ENCODE results near the gene SKA2. TPM values are rescaled to one million over a fixed set of nuclear protein-coding genes. Genes with fewer than 3 reads are reported as not detected.

The SKA2 gene
- total RNA-seq, 1 experiment from 2014 or later: 91.9 TPM

- peaks cover 0 to 4% of the 10 kb centered on the region in 2 experiments; a peak in 1 of 4 replicates for H3K4me1 Mint-ChIP-seq
- WGBS (ENCODE audit: extremely low coverage, insufficient read length, low lambda C conversion rate): no CpG with 5 or more reads among the region's 1 CpG
- H4K8ac ChIP-seq (replicated peaks; ENCODE audit: insufficient read length, low read depth, low read length): no peak overlapping the region
- H3K56ac ChIP-seq (ENCODE audit: insufficient read length, low read depth, low read length): no peak overlapping the region
- no peak overlapping the region for H3K4me2 ChIP-seq (ENCODE audit: insufficient read depth, insufficient read length, low read length)
- no peak overlapping the region for H3K18ac ChIP-seq (ENCODE audit: insufficient read length, low read depth, low read length)
- H3K4me1 ChIP-seq (ENCODE audit: insufficient read depth, low read length): no peaks in the 10 kb centered on the region
- no peak overlapping the region for H3K14ac ChIP-seq (ENCODE audit: insufficient read depth, low read length)
- peaks cover 17% of the 10 kb centered on the region; the same call in 1 of the 2 replicates for H3K79me2 ChIP-seq (ENCODE audit: insufficient read depth, low read length)
- no peak overlapping the region for H3K4ac ChIP-seq (ENCODE audit: low read depth, low read length)
- no peaks in the 10 kb centered on the region for H4K20me1 ChIP-seq (ENCODE audit: control insufficient read depth, insufficient read depth, insufficient read length)
- H3K9me3 Mint-ChIP-seq: no peaks in the 10 kb centered on the region
- H3K4me3 Mint-ChIP-seq: no peak overlapping the region
- H4K91ac ChIP-seq (ENCODE audit: insufficient read length, low read depth, low read length): no peak overlapping the region
- H3K27me3 ChIP-seq (ENCODE audit: insufficient read depth, low read length): no peaks in the 10 kb centered on the region; the same call in 1 of the 2 replicates
- no peaks in the 10 kb centered on the region for H3K9me3 ChIP-seq (ENCODE audit: control insufficient read depth, low read depth, low read length)
- H2BK12ac ChIP-seq (ENCODE audit: insufficient read length, low read depth, low read length): no peak overlapping the region
- no peak overlapping the region for H2AK5ac ChIP-seq (ENCODE audit: insufficient read length, low read length)
- no peak overlapping the region for H2BK20ac ChIP-seq (ENCODE audit: low read depth, low read length, poor library complexity, severe bottlenecking)
- no peaks in the 10 kb centered on the region for H3K27me3 Mint-ChIP-seq (ENCODE audit: low read depth)
- H3K36me3 Mint-ChIP-seq (ENCODE audit: insufficient read depth in 1 of 3, low read depth in 3 of 3): peaks cover 0 to 19% (median 14%) of the 10 kb centered on the region in 3 experiments; a peak in 6 of 7 replicates
- no peak overlapping the region for H3K23ac ChIP-seq (ENCODE audit: insufficient read length, low read depth, low read length)
- TF ChIP-seq, protein P1, sequence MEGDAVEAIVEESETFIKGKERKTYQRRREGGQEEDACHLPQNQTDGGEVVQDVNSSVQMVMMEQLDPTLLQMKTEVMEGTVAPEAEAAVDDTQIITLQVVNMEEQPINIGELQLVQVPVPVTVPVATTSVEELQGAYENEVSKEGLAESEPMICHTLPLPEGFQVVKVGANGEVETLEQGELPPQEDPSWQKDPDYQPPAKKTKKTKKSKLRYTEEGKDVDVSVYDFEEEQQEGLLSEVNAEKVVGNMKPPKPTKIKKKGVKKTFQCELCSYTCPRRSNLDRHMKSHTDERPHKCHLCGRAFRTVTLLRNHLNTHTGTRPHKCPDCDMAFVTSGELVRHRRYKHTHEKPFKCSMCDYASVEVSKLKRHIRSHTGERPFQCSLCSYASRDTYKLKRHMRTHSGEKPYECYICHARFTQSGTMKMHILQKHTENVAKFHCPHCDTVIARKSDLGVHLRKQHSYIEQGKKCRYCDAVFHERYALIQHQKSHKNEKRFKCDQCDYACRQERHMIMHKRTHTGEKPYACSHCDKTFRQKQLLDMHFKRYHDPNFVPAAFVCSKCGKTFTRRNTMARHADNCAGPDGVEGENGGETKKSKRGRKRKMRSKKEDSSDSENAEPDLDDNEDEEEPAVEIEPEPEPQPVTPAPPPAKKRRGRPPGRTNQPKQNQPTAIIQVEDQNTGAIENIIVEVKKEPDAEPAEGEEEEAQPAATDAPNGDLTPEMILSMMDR (conservative IDR thresholded peaks at IDR 0.05): no peak
- H3T11ph ChIP-seq (ENCODE audit: low read length): no peak overlapping the region
- H2BK120ac ChIP-seq (ENCODE audit: low read depth, low read length, poor library complexity, severe bottlenecking): no peak overlapping the region
- no peak overlapping the region for H3K27ac ChIP-seq (ENCODE audit: insufficient read length, low read depth, low read length)
- no peak for DNase-seq
- no peak overlapping the region for H3K27ac Mint-ChIP-seq
- no peak overlapping the region for H2BK15ac ChIP-seq (ENCODE audit: low read depth, low read length)
- H3K9ac ChIP-seq (ENCODE audit: extremely low read depth, insufficient read length, low read length): no peak overlapping the region
- H4K5ac ChIP-seq (ENCODE audit: insufficient read length, low read depth, low read length): no peak overlapping the region
- peaks cover 12% of the 10 kb centered on the region for H3K79me1 ChIP-seq (ENCODE audit: insufficient read depth, low read depth, low read length, poor library complexity, severe bottlenecking)
- no peaks in the 10 kb centered on the region for H3K23me2 ChIP-seq (ENCODE audit: insufficient read length, low read depth, low read length, poor library complexity, severe bottlenecking)
- H2BK5ac ChIP-seq (ENCODE audit: insufficient read length, low read length): no peak overlapping the region
- no peak overlapping the region for H2AFZ ChIP-seq (ENCODE audit: low read length)
Measured at GRCh38 chr17:59141860-59142259, 13.1 kb downstream of the SKA2 start.

Measured in H9 (cell line).